CD8-positive, alpha-beta memory T cell (primary cell): ENCODE measurements around the gene AKAP13. TPM values are rescaled to one million over a fixed set of nuclear protein-coding genes. Genes with fewer than 3 reads are reported as not detected.
A peak's percentile ranks its signal among the peaks of the same experiment; 100 is the strongest.

ENCODE experiments used
- CTCF ChIA-PET: fragments of 350-600 bp; sonication (Branson Sonifier 250); formaldehyde crosslinking; loops from one replicate; lab custom pipeline; 2021; ENCODE audit warnings: antibody characterized with exemption; lab: Charles Lee
- POLR2A ChIA-PET: fragments of 350-600 bp; sonication (Branson Sonifier 250); formaldehyde crosslinking; loops from one replicate; lab custom pipeline; 2021; ENCODE audit warnings: antibody characterized with exemption; lab: Charles Lee
- DNase-seq, 5 donors: peaks; one replicate each; pipeline versions ENCODE4 v3.0.0 to v3.0.0-alpha.2; 2020 to 2022; ENCODE audit warnings: mixed read lengths in 1 of 5
- H3K27ac ChIP-seq: one replicate; pipeline ENCODE4 v1.7.0; 2013; ENCODE audit warnings: low read depth, mild to moderate bottlenecking, low read length, moderate library complexity
- H3K27me3 ChIP-seq: 2 replicates; pipeline ENCODE4 v1.7.0; 2013; ENCODE audit warnings: low read length, mild to moderate bottlenecking; ENCODE audit not compliant: insufficient read depth, poor library complexity, severe bottlenecking
- H3K36me3 ChIP-seq: 2 replicates; pipeline ENCODE4 v1.7.0; 2013; ENCODE audit warnings: mild to moderate bottlenecking, low read length, moderate library complexity; ENCODE audit not compliant: insufficient read depth
- H3K4me1 ChIP-seq: 2 replicates; pipeline ENCODE4 v1.7.0; 2013; ENCODE audit warnings: mild to moderate bottlenecking, low read length, moderate library complexity; ENCODE audit not compliant: insufficient read depth
- H3K4me3 ChIP-seq: 2 replicates; pipeline ENCODE4 v1.7.0; 2013; ENCODE audit warnings: mild to moderate bottlenecking, low read length
- H3K9me3 ChIP-seq: 2 replicates; pipeline ENCODE4 v1.7.0; 2013; ENCODE audit warnings: mild to moderate bottlenecking, low read length
- H3K27ac Mint-ChIP-seq, 8 donors: one replicate each; pipeline ENCODE4 v1.8.0; 2020 to 2021; ENCODE audit warnings: mixed read lengths in 8 of 8, mild to moderate bottlenecking in 6 of 8, inconsistent platforms in 3 of 8, moderate library complexity in 3 of 8
- H3K27me3 Mint-ChIP-seq, 2 donors: one replicate each; pipeline ENCODE4 v1.8.0; 2020 to 2021; ENCODE audit warnings: mixed read lengths in 2 of 2, mild to moderate bottlenecking in 1 of 2, moderate library complexity in 1 of 2
- H3K36me3 Mint-ChIP-seq, 3 donors: one replicate each; pipeline ENCODE4 v1.8.0; 2020 to 2021; ENCODE audit warnings: mixed read lengths in 3 of 3, inconsistent platforms in 1 of 3, mild to moderate bottlenecking in 1 of 3
- H3K4me1 Mint-ChIP-seq, 3 donors: one replicate each; pipeline ENCODE4 v1.8.0; 2020 to 2021; ENCODE audit warnings: mixed read lengths in 3 of 3, inconsistent platforms in 1 of 3, mild to moderate bottlenecking in 1 of 3
- H3K4me3 Mint-ChIP-seq, 7 donors: one replicate each; pipeline ENCODE4 v1.8.0; 2020 to 2021; ENCODE audit warnings: mixed read lengths in 7 of 7, mild to moderate bottlenecking in 6 of 7, moderate library complexity in 4 of 7, inconsistent platforms in 2 of 7
- H3K9me3 Mint-ChIP-seq, 5 donors: one replicate each; pipeline ENCODE4 v1.8.0; 2020 to 2022; ENCODE audit warnings: mixed read lengths in 5 of 5, mild to moderate bottlenecking in 3 of 5, moderate library complexity in 2 of 5, inconsistent platforms in 1 of 5
- polyA plus RNA-seq: library from polyadenylated mRNA; unstranded; fragments of 300-500 nt; fragmentation: Illumina TruSeq; gene quantifications from one replicate; pipeline ENCODE4 v1.2.3, GENCODE V29; 2021
- total RNA-seq, 2 experiments: library from RNA; stranded (reverse); gene quantifications; one replicate each; pipeline ENCODE4 v1.2.3, GENCODE V29; 2021

AKAP13 gene
- total and polyA plus RNA-seq, 3 experiments from 2014 or later = 109 to 234 (median 113) TPM

- peaks cover 9 to 65% (median 27%) of the 10 kb centered on the region in 3 donors for H3K36me3 Mint-ChIP-seq
- H3K4me3 ChIP-seq = no peak overlapping the region
- H3K9me3 Mint-ChIP-seq = no peaks in the 10 kb centered on the region
- DNase-seq = no peak
- no peaks in the 10 kb centered on the region for H3K9me3 ChIP-seq
- POLR2A ChIA-PET = no interaction called here
- no peaks in the 10 kb centered on the region for H3K27me3 Mint-ChIP-seq
- peak overlapping the region in 2 of 8 donors; percentile 51 to 65 for H3K27ac Mint-ChIP-seq
- peaks cover 9% of the 10 kb centered on the region for H3K36me3 ChIP-seq
- CTCF ChIA-PET = interaction anchor here (0.5 to 1.3 kb wide), 2 partner anchors 18 to 110 kb away, joined by 3 read pairs; no protein-coding TSS in a partner anchor
- H3K4me1 Mint-ChIP-seq = peaks cover 39 to 74% (median 60%) of the 10 kb centered on the region in 3 donors
- H3K4me3 Mint-ChIP-seq = no peak overlapping the region
- no peak overlapping the region for H3K27ac ChIP-seq
- no peaks in the 10 kb centered on the region for H3K27me3 ChIP-seq
- peaks cover 24% of the 10 kb centered on the region for H3K4me1 ChIP-seq
Observed at GRCh38 chr15:85642065-85642692, 261.8 kb downstream of the AKAP13 start.

DNA sequence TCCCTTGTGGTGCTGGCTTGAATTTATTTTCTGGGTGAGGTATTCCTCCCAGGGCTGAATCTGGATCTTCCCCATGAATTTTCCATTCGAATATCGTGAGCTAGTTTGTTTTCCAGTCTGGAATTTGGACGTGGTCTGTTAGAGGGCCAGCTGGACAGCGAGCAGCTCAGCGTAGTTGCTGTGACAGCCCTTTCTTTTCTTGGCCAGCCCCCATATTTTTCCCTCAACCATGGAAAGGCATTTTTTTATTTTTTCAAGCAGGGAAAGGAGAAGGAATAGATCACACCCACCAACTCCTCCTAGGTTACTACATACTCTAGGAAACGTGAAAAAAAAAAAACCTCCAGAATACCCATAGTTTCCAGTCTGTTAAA, 262.3 kb downstream of the AKAP13 start:
- no peaks in the 10 kb centered on the region for H3K27me3 ChIP-seq
- H3K27me3 Mint-ChIP-seq = no peaks in the 10 kb centered on the region
- H3K4me3 ChIP-seq = no peak overlapping the region
- no peak overlapping the region for H3K4me3 Mint-ChIP-seq
- H3K4me1 ChIP-seq = peaks cover 27% of the 10 kb centered on the region
- no peak overlapping the region for H3K27ac ChIP-seq
- no peak for DNase-seq
- H3K27ac Mint-ChIP-seq = peak overlapping the region in 3 of 8 donors; percentile 34 to 65 (median 51)
- ChIA-PET CTCF (interaction anchor here (0.5 to 1.3 kb wide), 2 partner anchors 18 to 110 kb away, joined by 3 read pairs; no protein-coding TSS in a partner anchor), POLR2A (interaction anchor here (0.5 kb wide), 1 partner anchor 93 kb away, joined by 4 read pairs; no protein-coding TSS in a partner anchor)
- peaks cover 38 to 72% (median 56%) of the 10 kb centered on the region in 3 donors for H3K4me1 Mint-ChIP-seq
- H3K9me3 ChIP-seq = no peaks in the 10 kb centered on the region
- H3K36me3 ChIP-seq = peaks cover 9% of the 10 kb centered on the region
- peaks cover 9 to 66% (median 27%) of the 10 kb centered on the region in 3 donors for H3K36me3 Mint-ChIP-seq
- no peaks in the 10 kb centered on the region for H3K9me3 Mint-ChIP-seq

DNA sequence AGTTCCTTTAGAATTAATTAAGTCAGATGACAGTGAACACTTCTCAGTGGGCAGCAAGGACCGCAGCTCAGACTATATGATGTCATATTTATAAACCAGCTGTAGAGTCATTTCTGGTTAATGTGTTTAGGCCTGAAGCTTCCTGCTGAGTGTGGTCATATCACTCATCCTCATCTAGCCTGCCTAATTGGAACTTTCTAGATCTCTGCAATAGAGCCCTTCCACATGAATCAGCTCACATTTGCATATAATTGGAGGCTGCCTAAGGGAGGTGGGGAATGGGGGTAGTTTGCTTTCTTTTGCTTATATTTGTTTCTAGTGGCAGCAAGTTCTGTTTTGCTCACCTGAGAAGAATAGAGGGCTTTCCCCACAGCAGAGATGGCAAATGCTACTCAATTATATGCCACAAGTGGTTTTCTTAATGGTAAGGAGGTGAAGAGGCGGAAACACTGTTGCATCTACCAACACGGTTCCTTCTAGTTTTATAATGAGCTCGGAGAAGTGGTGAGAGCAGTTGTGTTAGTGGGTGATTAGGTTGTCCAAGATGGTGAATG, 266.2 kb downstream of the AKAP13 start:
- H3K27ac Mint-ChIP-seq = peak overlapping the region; percentile 82 to 96 (median 92)
- peaks cover 27% of the 10 kb centered on the region for H3K4me1 ChIP-seq
- peak in 4 of 5 donors; percentile 34 to 74 (median 56) for DNase-seq
- no peaks in the 10 kb centered on the region for H3K27me3 ChIP-seq
- H3K9me3 Mint-ChIP-seq = no peaks in the 10 kb centered on the region
- ChIA-PET CTCF (interaction anchor here (0.9 to 1.4 kb wide), 6 partner anchors 11 to 350 kb away, joined by 3 to 5 read pairs (median 4); no protein-coding TSS in a partner anchor), POLR2A (interaction anchor here (0.6 to 2.7 kb wide), 11 partner anchors 11 to 61 kb away, joined by 3 to 9 read pairs (median 5); no protein-coding TSS in a partner anchor)
- H3K27ac ChIP-seq = peak overlapping the region; percentile 50
- no peaks in the 10 kb centered on the region for H3K9me3 ChIP-seq
- peaks cover 49 to 75% (median 57%) of the 10 kb centered on the region in 3 donors for H3K4me1 Mint-ChIP-seq
- peaks cover 5 to 59% (median 13%) of the 10 kb centered on the region in 3 donors for H3K36me3 Mint-ChIP-seq
- no peak overlapping the region for H3K4me3 ChIP-seq
- H3K27me3 Mint-ChIP-seq = no peaks in the 10 kb centered on the region
- peak overlapping the region; percentile 18 to 73 (median 37) for H3K4me3 Mint-ChIP-seq
- peaks cover 3% of the 10 kb centered on the region for H3K36me3 ChIP-seq

DNA sequence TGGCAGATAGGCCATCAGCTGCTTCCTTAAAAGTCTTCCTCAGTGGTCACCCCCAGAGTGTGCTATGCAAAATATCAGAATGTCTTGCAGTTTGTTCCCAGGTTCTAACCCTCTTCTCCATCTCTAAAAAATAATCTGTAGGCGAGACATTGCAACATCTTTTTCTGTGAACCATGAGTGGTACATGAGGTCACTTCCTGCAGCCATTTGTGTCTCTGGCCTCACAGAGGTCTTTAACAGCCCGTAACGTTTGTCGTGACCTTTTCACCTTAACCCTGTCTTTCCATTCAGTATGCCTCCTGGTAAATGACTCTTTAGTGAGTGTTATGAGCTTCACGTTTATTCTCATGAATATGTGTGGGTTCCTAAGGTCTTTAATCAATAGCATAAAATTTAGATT, 269.0 kb downstream of the AKAP13 start:
- Mint-ChIP-seq H3K36me3 (peaks cover 5 to 61% (median 9%) of the 10 kb centered on the region in 3 donors), H3K4me1 (peaks cover 47 to 63% (median 54%) of the 10 kb centered on the region in 3 donors), H3K4me3 (peak overlapping the region in 4 of 7 donors; percentile 6 to 72 (median 16)), H3K27ac (peak overlapping the region; percentile 11 to 92 (median 88)), H3K27me3 (no peaks in the 10 kb centered on the region), H3K9me3 (no peaks in the 10 kb centered on the region)
- Histone ChIP-seq H3K4me3 (no peak overlapping the region), H3K27ac (peak overlapping the region; percentile 0), H3K36me3 (peaks cover 3% of the 10 kb centered on the region), H3K4me1 (peaks cover 27% of the 10 kb centered on the region), H3K27me3 (no peaks in the 10 kb centered on the region), H3K9me3 (no peaks in the 10 kb centered on the region)
- DNase-seq = peak in 1 of 5 donors; percentile 6
- POLR2A ChIA-PET = no interaction called here
- CTCF ChIA-PET = no interaction called here

DNA sequence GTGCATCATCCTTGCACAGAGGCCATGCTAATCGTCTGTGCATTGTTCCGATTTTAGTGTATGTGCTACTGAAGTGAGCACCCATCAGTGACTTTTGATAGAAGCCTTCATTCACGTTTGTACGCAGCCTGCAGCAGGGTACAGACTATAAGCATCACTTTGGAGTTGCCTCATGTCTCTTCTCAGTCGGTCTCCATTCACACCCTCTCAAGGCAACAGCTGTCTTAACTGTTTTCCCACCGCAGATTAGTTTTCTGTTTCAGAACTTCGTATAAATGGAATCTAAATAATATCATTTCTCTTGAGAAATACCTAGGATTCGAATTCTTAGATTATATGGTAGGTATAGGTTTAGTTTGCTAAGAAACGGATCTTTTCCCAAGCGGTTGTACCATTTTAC, 271.1 kb downstream of the AKAP13 start:
- Histone ChIP-seq H3K27me3 (no peaks in the 10 kb centered on the region), H3K9me3 (no peaks in the 10 kb centered on the region), H3K4me1 (peaks cover 7% of the 10 kb centered on the region), H3K36me3 (no peaks in the 10 kb centered on the region), H3K4me3 (no peak overlapping the region), H3K27ac (no peak overlapping the region)
- Mint-ChIP-seq H3K27me3 (no peaks in the 10 kb centered on the region), H3K36me3 (peaks cover 7 to 71% (median 8%) of the 10 kb centered on the region in 3 donors), H3K4me3 (no peak overlapping the region), H3K9me3 (no peaks in the 10 kb centered on the region), H3K27ac (peak overlapping the region in 2 of 8 donors; percentile 21 to 72), H3K4me1 (peaks cover 28 to 47% (median 35%) of the 10 kb centered on the region in 3 donors)
- ChIA-PET POLR2A (no interaction called here), CTCF (no interaction called here)
- DNase-seq = no peak

GRCh38 chr15:85652457-85652856, 272.1 kb downstream of the AKAP13 start:
- Mint-ChIP-seq H3K36me3 (peaks cover 3 to 73% (median 7%) of the 10 kb centered on the region in 3 donors), H3K27ac (peak overlapping the region in 5 of 8 donors; percentile 4 to 90 (median 32)), H3K4me1 (peaks cover 22 to 42% (median 29%) of the 10 kb centered on the region in 3 donors), H3K9me3 (no peaks in the 10 kb centered on the region), H3K4me3 (peak overlapping the region in 1 of 7 donors; percentile 37), H3K27me3 (no peaks in the 10 kb centered on the region)
- Histone ChIP-seq H3K27ac (no peak overlapping the region), H3K4me1 (no peaks in the 10 kb centered on the region), H3K4me3 (no peak overlapping the region), H3K9me3 (no peaks in the 10 kb centered on the region), H3K27me3 (no peaks in the 10 kb centered on the region), H3K36me3 (no peaks in the 10 kb centered on the region)
- CTCF ChIA-PET = no interaction called here
- DNase-seq = no peak
- POLR2A ChIA-PET = no interaction called here

DNA sequence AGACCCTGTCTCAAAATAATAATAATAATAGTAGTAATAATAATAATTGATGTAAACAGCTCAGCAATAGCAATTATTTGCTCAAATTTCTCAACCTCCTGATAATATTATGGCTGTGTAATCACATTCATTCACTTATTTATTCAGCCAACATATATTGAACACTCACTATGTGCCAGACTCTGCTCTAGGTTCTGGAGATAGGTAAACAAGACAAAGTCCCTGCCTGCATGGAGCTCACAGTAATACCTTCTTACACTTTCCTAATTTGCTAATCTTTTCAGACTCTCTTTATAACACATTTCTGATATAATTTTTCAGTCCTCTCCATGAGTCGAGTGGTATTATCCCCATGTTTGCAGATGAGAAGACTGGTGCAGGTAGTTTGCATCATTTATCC, 276.7 kb downstream of the AKAP13 start:
- Histone ChIP-seq H3K4me1 (no peaks in the 10 kb centered on the region), H3K9me3 (no peaks in the 10 kb centered on the region), H3K4me3 (no peak overlapping the region), H3K36me3 (no peaks in the 10 kb centered on the region), H3K27ac (no peak overlapping the region), H3K27me3 (no peaks in the 10 kb centered on the region)
- Mint-ChIP-seq H3K27me3 (no peaks in the 10 kb centered on the region), H3K27ac (peak overlapping the region in 2 of 8 donors; percentile 32 to 57), H3K36me3 (peaks cover 3 to 86% (median 15%) of the 10 kb centered on the region in 3 donors), H3K9me3 (no peaks in the 10 kb centered on the region), H3K4me1 (peaks cover 8 to 13% (median 8%) of the 10 kb centered on the region in 3 donors), H3K4me3 (no peak overlapping the region)
- DNase-seq = no peak
- ChIA-PET POLR2A (interaction anchor here (0.6 to 2.2 kb wide), 4 partner anchors 11 to 119 kb away, joined by 3 to 9 read pairs (median 4); no protein-coding TSS in a partner anchor), CTCF (interaction anchor here (0.9 to 1.9 kb wide), 5 partner anchors 10 to 113 kb away, joined by 3 to 6 read pairs (median 4); no protein-coding TSS in a partner anchor)
